HCT116 (cell line): ENCODE data around the gene ARHGEF37. TPM values are rescaled to one million over a fixed set of nuclear protein-coding genes. Genes with fewer than 3 reads are reported as not detected.

Experiments
- ATAC-seq: fragments of 200-7000 bp; cut with Tn5 transposase; 2 replicates; pipeline ENCODE4 v1.9.1; 2020; ENCODE audit warnings: mild to moderate bottlenecking, moderate library complexity
- BruUV-seq: library from RNA; stranded (reverse); fragments of 400-500 nt; replicated peaks from 2 replicates; lab custom pipeline; 2021; lab: Mats Ljungman, UMichigan
- CTCF ChIA-PET: fragments of 300-600 bp; sonication (Branson Sonifier 250); formaldehyde crosslinking; loops from one replicate; lab custom pipeline; 2021; ENCODE audit warnings: antibody characterized with exemption; lab: Charles Lee
- POLR2A ChIA-PET: fragments of 300-600, 350-600 bp; sonication (Branson Sonifier 250); formaldehyde crosslinking; loops from one replicate; lab custom pipeline; 2021; ENCODE audit warnings: antibody characterized with exemption; lab: Charles Lee
- RAD21 ChIA-PET, 2 experiments: fragments of 300-600 bp; sonication (Branson Sonifier 250); formaldehyde crosslinking; loops; one replicate each; lab custom pipeline; 2023; ENCODE audit warnings: low total read pairs in 2 of 2; ENCODE audit not compliant: uncharacterized antibody in 2 of 2, unreplicated experiment in 2 of 2, low non-redundant PET in 1 of 2; lab: Charles Lee
- DNase-seq: peaks from one replicate; pipeline ENCODE4 v3.0.0-alpha.2; 2010; ENCODE audit warnings: low read depth, low spot score
- H2AFZ ChIP-seq: fragments of 200-600 bp; shearing (Covaris generic), sonication (generic); 2 replicates; pipeline ENCODE4 v1.6.1; 2017; ENCODE audit warnings: low read depth, mixed run types, mixed read lengths, antibody characterized with exemption, low read length; ENCODE audit not compliant: poor library complexity, severe bottlenecking
- H3K27ac ChIP-seq: 2 replicates; pipeline ENCODE4 v1.5.1; 2012; ENCODE audit warnings: low read depth, low read length
- H3K27me3 ChIP-seq: fragments of 200-600 bp; sonication (generic); 2 replicates; pipeline ENCODE4 v1.6.1; 2016; ENCODE audit warnings: mixed run types, low read length, mixed read lengths; ENCODE audit not compliant: insufficient read depth
- H3K36me3 ChIP-seq, 2 experiments: fragments of 200-500 bp in 1 of 2; fragments of 200-600 bp in 1 of 2; sonication (Bioruptor generic) in 1 of 2; sonication (generic) in 1 of 2; 2 replicates each; pipeline versions ENCODE4 v1.5.1 to v1.6.1; 2014 to 2016; ENCODE audit warnings: low read length in 2 of 2, inconsistent platforms in 1 of 2, mixed read lengths in 1 of 2, mixed run types in 1 of 2; ENCODE audit not compliant: insufficient read depth in 2 of 2, control insufficient read depth in 1 of 2
- H3K4me1 ChIP-seq, 2 experiments: fragments of 200-600 bp in 1 of 2; sonication (generic) in 1 of 2; 2 replicates each; pipeline versions ENCODE4 v1.5.1 to v1.6.1; 2012 to 2017; ENCODE audit warnings: low read length in 2 of 2, inconsistent platforms in 1 of 2, mild to moderate bottlenecking in 1 of 2, mixed read lengths in 1 of 2, mixed run types in 1 of 2, moderate library complexity in 1 of 2; ENCODE audit not compliant: insufficient read depth in 2 of 2, control insufficient read depth in 1 of 2
- H3K4me2 ChIP-seq: fragments of 200-600 bp; sonication (generic); 2 replicates; pipeline ENCODE4 v1.6.1; 2017; ENCODE audit warnings: mixed run types, low read length, mixed read lengths
- H3K4me3 ChIP-seq, 2 experiments: fragments of 200-600 bp in 1 of 2; sonication (generic) in 1 of 2; replicated peaks in 1 of 2; 2 replicates each; pipeline ENCODE4 v1.5.1; 2011 to 2016; ENCODE audit warnings: low read length in 2 of 2, control low read depth in 1 of 2, low read depth in 1 of 2, mild to moderate bottlenecking in 1 of 2, mixed read lengths in 1 of 2, mixed run types in 1 of 2
- H3K79me2 ChIP-seq: fragments of 200-600 bp; sonication (generic); 2 replicates; pipeline ENCODE4 v1.6.1; 2017; ENCODE audit warnings: mild to moderate bottlenecking, mixed run types, low read length, moderate library complexity, mixed read lengths; ENCODE audit not compliant: insufficient read depth
- H3K9ac ChIP-seq: fragments of 200-600 bp; sonication (generic); 2 replicates; pipeline ENCODE4 v1.6.1; 2016; ENCODE audit warnings: low read length, mixed read lengths
- H3K9me2 ChIP-seq: fragments of 200-600 bp; sonication (generic), shearing (Covaris generic); 2 replicates; pipeline ENCODE4 v1.6.1; 2017; ENCODE audit warnings: mixed run types, mild to moderate bottlenecking, moderate library complexity; ENCODE audit not compliant: insufficient read depth
- H3K9me3 ChIP-seq, 2 experiments: fragments of 200-500 bp in 1 of 2; fragments of 200-600 bp in 1 of 2; sonication (Bioruptor generic) in 1 of 2; sonication (generic) in 1 of 2; 2 replicates each; pipeline ENCODE4 v1.6.1; 2014 to 2017; ENCODE audit warnings: low read length in 2 of 2, mixed read lengths in 2 of 2, inconsistent platforms in 1 of 2, low read depth in 1 of 2, mild to moderate bottlenecking in 1 of 2, mixed run types in 1 of 2, moderate library complexity in 1 of 2; ENCODE audit not compliant: control insufficient read depth in 1 of 2, insufficient read depth in 1 of 2
- H4K20me1 ChIP-seq: fragments of 200-600 bp; sonication (generic), shearing (Covaris generic); 2 replicates; pipeline ENCODE4 v1.6.1; 2017; ENCODE audit warnings: mixed run types, mild to moderate bottlenecking, moderate library complexity; ENCODE audit not compliant: insufficient read depth
- CEBPB ChIP-seq: IDR thresholded peaks from 2 replicates; pipeline ENCODE4 v1.6.1; 2012; ENCODE audit warnings: low read depth
- EGR1 ChIP-seq: IDR thresholded peaks from 2 replicates; pipeline ENCODE4 v1.6.1; 2012; ENCODE audit warnings: low read depth
- FOSL1 ChIP-seq: IDR thresholded peaks from 2 replicates; pipeline ENCODE4 v1.6.1; 2012; ENCODE audit warnings: low read depth
- POLR2A ChIP-seq: IDR thresholded peaks from 2 replicates; pipeline ENCODE4 v1.7.0; 2011; ENCODE audit warnings: borderline replicate concordance; ENCODE audit not compliant: insufficient read depth, insufficient read length; ENCODE audit errors: extremely low read depth
- RAD21 ChIP-seq: IDR thresholded peaks from 2 replicates; pipeline ENCODE4 v1.6.1; 2012; ENCODE audit warnings: low read depth, mild to moderate bottlenecking
- TCF7L2 ChIP-seq: IDR thresholded peaks from 2 replicates; pipeline ENCODE4 v1.7.0; 2011; ENCODE audit warnings: borderline replicate concordance, inconsistent platforms; ENCODE audit not compliant: insufficient read depth, insufficient read length; ENCODE audit errors: extremely low read depth
- ZNF274 ChIP-seq: fragments of 200-500 bp; sonication (Bioruptor generic); IDR thresholded peaks from 2 replicates; pipeline ENCODE4 v1.6.1; 2014; ENCODE audit warnings: mild to moderate bottlenecking, low read depth, low read length, inconsistent platforms
- intact Hi-C: fragments of 100-400 bp; cut with micrococcal nuclease; formaldehyde crosslinking; loops from 2 replicates; pipeline ENCODE4 v1.10.0; 2022
- total RNA-seq: library from RNA; stranded (reverse); gene quantifications from one replicate; pipeline ENCODE4 v1.2.1, GENCODE V29; 2021; ENCODE audit not compliant: unreplicated experiment
- TF ChIP-seq, protein P1 (sequence below): IDR thresholded peaks from 2 replicates; pipeline ENCODE4 v1.6.1; 2012
- TF ChIP-seq, protein P2 (sequence below): IDR thresholded peaks from 2 replicates; pipeline ENCODE4 v1.6.1; 2012; ENCODE audit warnings: low read depth
- TF ChIP-seq, protein P3 (sequence below), 3 experiments: fragments of 200-600 bp in 1 of 3; sonication (generic) in 1 of 3; IDR thresholded peaks in 2 of 3; conservative IDR thresholded peaks in 1 of 3; 2 replicates each; pipeline ENCODE4 v1.5.1; 2012 to 2017; ENCODE audit warnings: low read depth in 2 of 3, low read length in 2 of 3, antibody characterized with exemption in 1 of 3, borderline replicate concordance in 1 of 3, control low read depth in 1 of 3, mild to moderate bottlenecking in 1 of 3, mixed read lengths in 1 of 3, mixed run types in 1 of 3, moderate library complexity in 1 of 3; ENCODE audit not compliant: insufficient read depth in 1 of 3
- TF ChIP-seq, protein P4 (sequence below): IDR thresholded peaks from 2 replicates; pipeline ENCODE4 v1.6.1; 2011; ENCODE audit warnings: mild to moderate bottlenecking, low read length, moderate library complexity; ENCODE audit not compliant: insufficient replicate concordance; ENCODE audit errors: extremely low read depth

Gene ARHGEF37
- total RNA-seq, 1 experiment from 2014 or later = 7.0 TPM

DNA sequence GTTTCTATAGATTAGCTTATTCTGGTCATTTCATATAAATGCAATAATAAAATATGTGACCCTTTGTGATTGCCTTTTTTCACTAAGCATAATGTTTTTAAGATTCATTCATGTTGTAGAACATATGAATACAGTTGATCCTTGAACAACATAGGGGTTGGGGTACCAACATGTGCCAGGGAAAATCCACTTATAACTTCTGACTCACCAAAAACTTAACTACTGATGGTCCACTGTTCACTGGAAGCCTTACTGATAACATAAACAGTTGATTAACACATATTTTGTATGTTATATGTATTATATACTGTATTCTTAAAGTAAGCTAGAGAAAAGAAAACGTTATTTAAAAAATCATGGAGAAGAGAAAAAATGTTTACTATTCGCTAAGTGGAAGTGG, 12.1 kb downstream of the ARHGEF37 start:
- ATAC-seq (no peak), DNase-seq (no peak)
- no peaks in the 10 kb centered on the region for H3K36me3 ChIP-seq
- intact Hi-C loops = no loop called here
- no peaks in the 10 kb centered on the region for H3K9me3 ChIP-seq
- no peak overlapping the region for H2AFZ ChIP-seq
- no peaks in the 10 kb centered on the region for H3K9me2 ChIP-seq
- H3K27me3 ChIP-seq = no peaks in the 10 kb centered on the region
- no TSS peak for BruUV-seq
- H3K9ac ChIP-seq = no peak overlapping the region
- no peaks in the 10 kb centered on the region for H3K79me2 ChIP-seq
- H4K20me1 ChIP-seq = no peaks in the 10 kb centered on the region
- RAD21 ChIA-PET = no interaction called here
- H3K4me3 ChIP-seq = no peak overlapping the region
- H3K27ac ChIP-seq = no peak overlapping the region
- peaks cover 7 to 21% of the 10 kb centered on the region in 2 experiments for H3K4me1 ChIP-seq
- H3K4me2 ChIP-seq = no peak overlapping the region
- CTCF ChIA-PET = no interaction called here
- POLR2A ChIA-PET = no interaction called here
- TF ChIP-seq POLR2A (no peak), EGR1 (no peak), RAD21 (no peak)

DNA sequence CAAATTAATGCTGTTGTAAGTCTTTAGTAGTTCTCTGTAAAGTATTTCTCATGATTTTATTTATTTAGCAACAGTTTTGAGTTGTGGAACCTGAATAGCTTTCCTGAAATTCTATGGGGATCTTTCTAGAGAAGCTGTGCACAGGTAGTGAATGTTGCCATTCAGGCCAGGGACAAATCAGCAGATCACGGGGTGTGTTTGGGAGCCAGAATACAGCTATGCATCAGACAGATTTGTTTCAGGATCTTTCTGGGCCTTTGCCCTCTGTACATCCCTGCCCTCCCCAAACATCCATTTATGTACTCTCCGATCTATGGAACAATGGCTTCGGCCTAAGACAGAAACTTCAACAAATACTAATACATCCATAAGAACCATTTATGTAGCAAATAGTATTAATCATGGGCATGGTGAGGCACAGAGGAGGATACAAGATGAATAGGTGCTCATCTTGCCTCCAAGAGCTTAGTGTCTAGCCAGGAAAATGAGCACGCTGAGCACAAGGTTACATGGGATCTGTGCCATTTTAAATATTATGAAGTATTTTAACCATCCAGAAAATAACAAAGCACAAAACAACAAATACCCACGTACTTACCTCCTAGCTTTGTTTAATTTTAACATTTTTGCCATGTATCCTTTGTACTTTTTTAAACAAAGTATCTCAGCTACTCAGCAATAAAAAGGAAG, 13.1 kb downstream of the ARHGEF37 start:
- H3K27me3 ChIP-seq = no peaks in the 10 kb centered on the region
- H3K9me3 ChIP-seq = no peaks in the 10 kb centered on the region
- ChIA-PET CTCF (no interaction called here), POLR2A (no interaction called here), RAD21 (no interaction called here)
- BruUV-seq = no TSS peak
- intact Hi-C loops = no loop called here
- DNase-seq = no peak
- peak overlapping the region; percentile 50 for H3K4me2 ChIP-seq
- ATAC-seq = no peak
- no peaks in the 10 kb centered on the region for H4K20me1 ChIP-seq
- peaks cover 7 to 21% of the 10 kb centered on the region in 2 experiments for H3K4me1 ChIP-seq
- H3K36me3 ChIP-seq = no peaks in the 10 kb centered on the region
- H3K27ac ChIP-seq = no peak overlapping the region
- no peak overlapping the region for H2AFZ ChIP-seq
- H3K9me2 ChIP-seq = no peaks in the 10 kb centered on the region
- H3K79me2 ChIP-seq = no peaks in the 10 kb centered on the region
- H3K9ac ChIP-seq = no peak overlapping the region
- H3K4me3 ChIP-seq = no peak overlapping the region
- TF ChIP-seq RAD21 = no peak
- TF ChIP-seq EGR1 = no peak
- no peak for TF ChIP-seq FOSL1
- TF ChIP-seq, protein P1, sequence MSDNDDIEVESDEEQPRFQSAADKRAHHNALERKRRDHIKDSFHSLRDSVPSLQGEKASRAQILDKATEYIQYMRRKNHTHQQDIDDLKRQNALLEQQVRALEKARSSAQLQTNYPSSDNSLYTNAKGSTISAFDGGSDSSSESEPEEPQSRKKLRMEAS = no peak
- no peak for TF ChIP-seq ZNF274
- no peak for TF ChIP-seq CEBPB
- no peak for TF ChIP-seq TCF7L2
- TF ChIP-seq, protein P2, sequence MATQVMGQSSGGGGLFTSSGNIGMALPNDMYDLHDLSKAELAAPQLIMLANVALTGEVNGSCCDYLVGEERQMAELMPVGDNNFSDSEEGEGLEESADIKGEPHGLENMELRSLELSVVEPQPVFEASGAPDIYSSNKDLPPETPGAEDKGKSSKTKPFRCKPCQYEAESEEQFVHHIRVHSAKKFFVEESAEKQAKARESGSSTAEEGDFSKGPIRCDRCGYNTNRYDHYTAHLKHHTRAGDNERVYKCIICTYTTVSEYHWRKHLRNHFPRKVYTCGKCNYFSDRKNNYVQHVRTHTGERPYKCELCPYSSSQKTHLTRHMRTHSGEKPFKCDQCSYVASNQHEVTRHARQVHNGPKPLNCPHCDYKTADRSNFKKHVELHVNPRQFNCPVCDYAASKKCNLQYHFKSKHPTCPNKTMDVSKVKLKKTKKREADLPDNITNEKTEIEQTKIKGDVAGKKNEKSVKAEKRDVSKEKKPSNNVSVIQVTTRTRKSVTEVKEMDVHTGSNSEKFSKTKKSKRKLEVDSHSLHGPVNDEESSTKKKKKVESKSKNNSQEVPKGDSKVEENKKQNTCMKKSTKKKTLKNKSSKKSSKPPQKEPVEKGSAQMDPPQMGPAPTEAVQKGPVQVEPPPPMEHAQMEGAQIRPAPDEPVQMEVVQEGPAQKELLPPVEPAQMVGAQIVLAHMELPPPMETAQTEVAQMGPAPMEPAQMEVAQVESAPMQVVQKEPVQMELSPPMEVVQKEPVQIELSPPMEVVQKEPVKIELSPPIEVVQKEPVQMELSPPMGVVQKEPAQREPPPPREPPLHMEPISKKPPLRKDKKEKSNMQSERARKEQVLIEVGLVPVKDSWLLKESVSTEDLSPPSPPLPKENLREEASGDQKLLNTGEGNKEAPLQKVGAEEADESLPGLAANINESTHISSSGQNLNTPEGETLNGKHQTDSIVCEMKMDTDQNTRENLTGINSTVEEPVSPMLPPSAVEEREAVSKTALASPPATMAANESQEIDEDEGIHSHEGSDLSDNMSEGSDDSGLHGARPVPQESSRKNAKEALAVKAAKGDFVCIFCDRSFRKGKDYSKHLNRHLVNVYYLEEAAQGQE = no peak
- TF ChIP-seq, protein P3, sequence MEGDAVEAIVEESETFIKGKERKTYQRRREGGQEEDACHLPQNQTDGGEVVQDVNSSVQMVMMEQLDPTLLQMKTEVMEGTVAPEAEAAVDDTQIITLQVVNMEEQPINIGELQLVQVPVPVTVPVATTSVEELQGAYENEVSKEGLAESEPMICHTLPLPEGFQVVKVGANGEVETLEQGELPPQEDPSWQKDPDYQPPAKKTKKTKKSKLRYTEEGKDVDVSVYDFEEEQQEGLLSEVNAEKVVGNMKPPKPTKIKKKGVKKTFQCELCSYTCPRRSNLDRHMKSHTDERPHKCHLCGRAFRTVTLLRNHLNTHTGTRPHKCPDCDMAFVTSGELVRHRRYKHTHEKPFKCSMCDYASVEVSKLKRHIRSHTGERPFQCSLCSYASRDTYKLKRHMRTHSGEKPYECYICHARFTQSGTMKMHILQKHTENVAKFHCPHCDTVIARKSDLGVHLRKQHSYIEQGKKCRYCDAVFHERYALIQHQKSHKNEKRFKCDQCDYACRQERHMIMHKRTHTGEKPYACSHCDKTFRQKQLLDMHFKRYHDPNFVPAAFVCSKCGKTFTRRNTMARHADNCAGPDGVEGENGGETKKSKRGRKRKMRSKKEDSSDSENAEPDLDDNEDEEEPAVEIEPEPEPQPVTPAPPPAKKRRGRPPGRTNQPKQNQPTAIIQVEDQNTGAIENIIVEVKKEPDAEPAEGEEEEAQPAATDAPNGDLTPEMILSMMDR (IDR thresholded peaks at IDR 0.05 in 2 of 3, conservative IDR thresholded peaks at IDR 0.05 in 1 of 3; ENCODE audit: borderline replicate concordance in 1 of 3, insufficient read depth in 1 of 3, low read depth in 2 of 3, low read length in 2 of 3) = no peak
- TF ChIP-seq, protein P4, sequence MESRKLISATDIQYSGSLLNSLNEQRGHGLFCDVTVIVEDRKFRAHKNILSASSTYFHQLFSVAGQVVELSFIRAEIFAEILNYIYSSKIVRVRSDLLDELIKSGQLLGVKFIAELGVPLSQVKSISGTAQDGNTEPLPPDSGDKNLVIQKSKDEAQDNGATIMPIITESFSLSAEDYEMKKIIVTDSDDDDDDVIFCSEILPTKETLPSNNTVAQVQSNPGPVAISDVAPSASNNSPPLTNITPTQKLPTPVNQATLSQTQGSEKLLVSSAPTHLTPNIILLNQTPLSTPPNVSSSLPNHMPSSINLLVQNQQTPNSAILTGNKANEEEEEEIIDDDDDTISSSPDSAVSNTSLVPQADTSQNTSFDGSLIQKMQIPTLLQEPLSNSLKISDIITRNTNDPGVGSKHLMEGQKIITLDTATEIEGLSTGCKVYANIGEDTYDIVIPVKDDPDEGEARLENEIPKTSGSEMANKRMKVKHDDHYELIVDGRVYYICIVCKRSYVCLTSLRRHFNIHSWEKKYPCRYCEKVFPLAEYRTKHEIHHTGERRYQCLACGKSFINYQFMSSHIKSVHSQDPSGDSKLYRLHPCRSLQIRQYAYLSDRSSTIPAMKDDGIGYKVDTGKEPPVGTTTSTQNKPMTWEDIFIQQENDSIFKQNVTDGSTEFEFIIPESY = no peak
